IgD-negative memory B cell (primary cell): ENCODE results near the gene ABT1. TPM values are rescaled to one million over a fixed set of nuclear protein-coding genes. Genes with fewer than 3 reads are reported as not detected.
A peak's percentile ranks its signal among the peaks of the same experiment; 100 is the strongest.
"Not testable (repeated sequence)": the region's sequence is repeated elsewhere in the genome, so short reads cannot be mapped to it uniquely, and the experiment has no call there.

ENCODE experiments used
- H3K27ac Mint-ChIP-seq, 3 donors: one replicate each; pipeline ENCODE4 v1.8.0; 2020 to 2022; ENCODE audit warnings: mild to moderate bottlenecking in 3 of 3, mixed read lengths in 3 of 3, moderate library complexity in 1 of 3
- H3K27me3 Mint-ChIP-seq: one replicate; pipeline ENCODE4 v1.8.0; 2021; ENCODE audit warnings: mixed read lengths
- H3K36me3 Mint-ChIP-seq: one replicate; pipeline ENCODE4 v1.8.0; 2020; ENCODE audit warnings: mild to moderate bottlenecking, mixed read lengths
- H3K4me1 Mint-ChIP-seq, 3 donors: one replicate each; pipeline ENCODE4 v1.8.0; 2020 to 2022; ENCODE audit warnings: mixed read lengths in 3 of 3, mild to moderate bottlenecking in 1 of 3
- H3K4me3 Mint-ChIP-seq, 4 donors: one replicate each; pipeline ENCODE4 v1.8.0; 2020 to 2022; ENCODE audit warnings: mild to moderate bottlenecking in 4 of 4, mixed read lengths in 4 of 4, moderate library complexity in 3 of 4
- H3K9me3 Mint-ChIP-seq, 3 donors: one replicate each; pipeline ENCODE4 v1.8.0; 2020 to 2021; ENCODE audit warnings: mixed read lengths in 3 of 3, mild to moderate bottlenecking in 1 of 3
- polyA plus RNA-seq: library from polyadenylated mRNA; unstranded; fragments of 300-500 nt; fragmentation: Illumina TruSeq; gene quantifications from one replicate; pipeline ENCODE4 v1.2.3, GENCODE V29; 2021

The ABT1 gene
- 44.0 TPM for polyA plus RNA-seq

DNA sequence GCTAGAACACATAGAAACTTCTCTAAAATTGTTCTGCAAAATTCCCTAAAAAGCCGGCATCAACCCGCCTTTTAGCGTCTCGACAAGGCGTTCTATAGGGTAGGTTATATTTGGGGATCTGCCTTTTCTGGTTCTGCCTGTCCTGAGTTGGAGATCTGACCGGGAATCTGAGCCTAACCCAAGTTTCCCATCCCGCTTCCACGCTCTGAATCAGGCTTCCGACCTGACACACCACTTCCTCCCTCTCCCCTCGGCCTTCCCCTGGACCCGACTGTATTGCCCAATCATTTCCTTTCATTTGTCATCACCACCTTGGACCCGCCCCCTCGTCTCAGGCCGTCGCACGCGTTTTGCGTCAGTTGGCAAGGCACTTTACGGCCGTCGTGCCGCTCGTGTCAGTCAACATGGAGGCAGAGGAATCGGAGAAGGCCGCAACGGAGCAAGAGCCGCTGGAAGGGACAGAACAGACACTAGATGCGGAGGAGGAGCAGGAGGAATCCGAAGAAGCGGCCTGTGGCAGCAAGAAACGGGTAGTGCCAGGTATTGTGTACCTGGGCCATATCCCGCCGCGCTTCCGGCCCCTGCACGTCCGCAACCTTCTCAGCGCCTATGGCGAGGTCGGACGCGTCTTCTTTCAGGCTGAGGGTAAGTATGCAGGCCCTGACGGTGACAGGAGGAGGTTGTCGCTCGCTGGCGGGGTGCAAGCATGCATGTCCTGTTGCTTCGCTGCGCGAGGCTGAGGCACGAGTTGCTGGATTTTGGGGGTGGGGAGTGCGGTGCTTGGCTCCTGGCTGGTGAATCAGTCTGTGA is at the start of gene ABT1:
TSS of gene ABT1 (plus strand) at position 375 of the 810 bp plus-strand sequence. CDS start at position 405, 30 bp downstream.
- Mint-ChIP-seq H3K9me3 (no peaks in the 10 kb centered on the region), H3K27ac (no peak within 1 kb of the TSS), H3K27me3 (peaks cover 9% of the 10 kb centered on the region), H3K4me3 (no peak within 1 kb of the TSS), H3K36me3 (no peaks in the 10 kb centered on the region), H3K4me1 (peaks cover 0 to 11% (median 6%) of the 10 kb centered on the region in 3 donors)

GRCh38 chr6:26547363-26547762 is 49.4 kb upstream of the ABT1 start:
- H3K4me1 Mint-ChIP-seq: peaks cover 8 to 18% (median 12%) of the 10 kb centered on the region in 3 donors

GRCh38 chr6:26550250-26550993 is 46.3 kb upstream of the ABT1 start:
- Mint-ChIP-seq H3K9me3 (no peaks in the 10 kb centered on the region), H3K27ac (peak overlapping the region in 2 of 3 donors; percentile 31 to 72), H3K36me3 (no peaks in the 10 kb centered on the region), H3K4me3 (peak overlapping the region in 3 of 4 donors; percentile 93 to 98 (median 97)), H3K4me1 (peaks cover 4 to 15% (median 11%) of the 10 kb centered on the region in 3 donors), H3K27me3 (no peaks in the 10 kb centered on the region)

More at GRCh38 chr6:26547363-26547762, 49.4 kb upstream of the ABT1 start:
- peak overlapping the region in 1 of 4 donors; percentile 71 for H3K4me3 Mint-ChIP-seq
- not testable (repeated sequence) for H3K9me3 Mint-ChIP-seq, H3K27ac Mint-ChIP-seq, H3K27me3 Mint-ChIP-seq, H3K36me3 Mint-ChIP-seq

DNA sequence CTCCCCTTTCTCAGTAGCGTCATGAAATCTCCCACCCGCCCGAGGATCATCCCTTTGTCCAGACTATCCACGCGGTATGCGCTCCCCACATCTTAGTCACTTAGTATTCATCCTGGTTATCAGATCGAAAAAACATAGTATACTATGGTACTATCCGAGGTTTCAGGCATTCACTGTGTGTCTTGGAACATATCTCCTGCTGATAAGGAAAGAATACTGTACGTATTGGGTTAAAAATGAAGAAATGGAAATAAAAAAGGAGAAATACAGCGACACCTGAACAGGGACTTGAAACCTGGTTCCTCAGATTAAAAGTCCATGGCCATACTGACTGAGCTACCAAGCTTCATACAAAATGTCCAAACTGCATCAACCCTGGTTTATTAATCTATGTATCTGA is 44.5 kb upstream of the ABT1 start:
- H3K4me3 Mint-ChIP-seq: no peak overlapping the region
- H3K9me3 Mint-ChIP-seq: no peaks in the 10 kb centered on the region
- no peaks in the 10 kb centered on the region for H3K27me3 Mint-ChIP-seq
- no peaks in the 10 kb centered on the region for H3K36me3 Mint-ChIP-seq
- peaks cover 12 to 29% (median 15%) of the 10 kb centered on the region in 3 donors for H3K4me1 Mint-ChIP-seq
- H3K27ac Mint-ChIP-seq: no peak overlapping the region

DNA sequence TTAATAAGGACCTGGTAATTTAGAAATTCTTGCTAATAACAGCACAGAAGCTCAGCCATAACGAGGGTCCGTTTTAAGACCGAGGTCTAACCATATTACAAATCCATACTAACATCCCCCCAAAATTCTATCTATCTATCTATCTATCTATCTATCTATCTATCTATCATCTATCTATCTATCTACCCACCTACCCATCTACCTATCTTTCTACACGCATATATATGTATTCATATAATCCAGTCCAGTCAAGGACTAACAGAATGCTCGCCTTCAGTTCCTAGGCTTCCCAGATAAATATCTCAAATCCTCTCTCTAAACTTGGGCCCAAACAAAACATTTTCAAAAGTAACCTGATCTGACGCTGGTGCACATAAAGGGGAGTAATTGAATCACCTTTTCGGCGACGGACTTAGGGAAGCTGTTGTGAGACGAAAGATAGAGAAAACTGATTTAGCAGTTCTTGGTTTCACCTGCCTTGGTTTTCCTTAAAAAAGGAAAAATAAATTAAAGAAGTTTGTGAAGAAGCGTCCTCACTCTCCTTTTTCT is 44.0 kb upstream of the ABT1 start:
- Mint-ChIP-seq H3K9me3 (no peaks in the 10 kb centered on the region), H3K36me3 (no peaks in the 10 kb centered on the region), H3K4me1 (peaks cover 12 to 34% (median 15%) of the 10 kb centered on the region in 3 donors), H3K4me3 (no peak overlapping the region), H3K27ac (no peak overlapping the region), H3K27me3 (no peaks in the 10 kb centered on the region)

- Mint-ChIP-seq H3K9me3 (no peaks in the 10 kb centered on the region), H3K4me1 (peaks cover 12 to 35% (median 15%) of the 10 kb centered on the region in 3 donors), H3K27me3 (no peaks in the 10 kb centered on the region), H3K27ac (no peak overlapping the region), H3K36me3 (no peaks in the 10 kb centered on the region), H3K4me3 (no peak overlapping the region)
Measured at GRCh38 chr6:26553264-26553634, 43.5 kb upstream of the ABT1 start.

- Mint-ChIP-seq H3K9me3 (no peaks in the 10 kb centered on the region), H3K4me1 (peaks cover 12 to 35% (median 15%) of the 10 kb centered on the region in 3 donors), H3K27me3 (no peaks in the 10 kb centered on the region), H3K27ac (no peak overlapping the region), H3K36me3 (no peaks in the 10 kb centered on the region), H3K4me3 (no peak overlapping the region)
Measured at GRCh38 chr6:26553635-26554446, 42.9 kb upstream of the ABT1 start.

DNA sequence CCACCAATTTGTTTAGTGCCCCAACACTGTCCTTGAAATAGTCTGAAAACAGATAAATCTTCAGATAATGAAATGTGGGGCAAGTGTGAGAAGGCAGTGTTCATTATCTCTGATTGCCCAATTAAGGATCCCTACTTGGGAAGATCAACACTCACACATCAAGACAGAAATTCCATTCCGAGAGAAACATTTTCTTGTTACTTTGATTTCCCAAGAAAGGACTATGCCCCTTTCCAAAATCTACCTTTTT is 42.4 kb upstream of the ABT1 start:
- H3K9me3 Mint-ChIP-seq: no peaks in the 10 kb centered on the region
- no peak overlapping the region for H3K4me3 Mint-ChIP-seq
- no peaks in the 10 kb centered on the region for H3K36me3 Mint-ChIP-seq
- H3K4me1 Mint-ChIP-seq: peaks cover 12 to 35% (median 15%) of the 10 kb centered on the region in 3 donors
- no peaks in the 10 kb centered on the region for H3K27me3 Mint-ChIP-seq
- H3K27ac Mint-ChIP-seq: no peak overlapping the region

DNA sequence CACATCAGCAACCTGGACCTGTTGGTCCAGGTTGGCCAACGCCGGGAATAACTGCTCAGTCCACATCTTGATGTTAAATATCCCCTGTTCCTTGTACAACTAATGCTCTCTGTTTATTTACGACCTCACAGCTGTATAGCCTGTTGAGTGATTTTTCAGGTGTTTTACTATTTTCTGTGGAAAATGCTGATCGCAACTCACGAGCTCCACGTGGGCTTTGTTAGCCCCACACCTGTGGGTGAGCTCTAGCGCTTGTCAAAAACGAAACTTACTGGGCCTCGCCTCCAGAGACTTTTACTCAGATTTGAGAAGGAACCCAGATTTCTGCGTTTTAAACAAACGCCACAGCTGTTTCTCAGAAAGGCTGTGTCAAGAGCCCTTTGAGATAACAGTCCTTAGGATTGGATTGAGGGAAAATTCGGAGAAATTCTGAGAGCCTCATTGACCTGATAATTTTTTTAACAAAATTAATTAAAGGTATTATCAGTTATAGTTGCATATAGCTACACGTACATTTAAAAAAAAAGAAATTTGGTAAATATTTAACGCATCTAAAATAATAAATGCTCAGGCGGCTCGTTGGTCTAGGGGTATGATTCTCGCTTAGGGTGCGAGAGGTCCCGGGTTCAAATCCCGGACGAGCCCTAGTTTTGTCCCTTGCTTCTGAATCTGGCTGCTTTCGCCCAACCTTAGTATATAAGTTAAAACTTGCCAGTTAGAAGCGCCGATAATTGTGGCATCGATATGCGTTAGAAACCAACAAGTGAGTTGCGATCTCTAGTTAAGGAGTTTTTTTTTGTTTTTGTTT is 41.9 kb upstream of the ABT1 start:
- Mint-ChIP-seq H3K27me3 (no peaks in the 10 kb centered on the region), H3K4me3 (peak overlapping the region in 1 of 4 donors; percentile 82), H3K36me3 (no peaks in the 10 kb centered on the region), H3K9me3 (no peaks in the 10 kb centered on the region), H3K4me1 (peaks cover 11 to 35% (median 12%) of the 10 kb centered on the region in 3 donors), H3K27ac (no peak overlapping the region)

DNA sequence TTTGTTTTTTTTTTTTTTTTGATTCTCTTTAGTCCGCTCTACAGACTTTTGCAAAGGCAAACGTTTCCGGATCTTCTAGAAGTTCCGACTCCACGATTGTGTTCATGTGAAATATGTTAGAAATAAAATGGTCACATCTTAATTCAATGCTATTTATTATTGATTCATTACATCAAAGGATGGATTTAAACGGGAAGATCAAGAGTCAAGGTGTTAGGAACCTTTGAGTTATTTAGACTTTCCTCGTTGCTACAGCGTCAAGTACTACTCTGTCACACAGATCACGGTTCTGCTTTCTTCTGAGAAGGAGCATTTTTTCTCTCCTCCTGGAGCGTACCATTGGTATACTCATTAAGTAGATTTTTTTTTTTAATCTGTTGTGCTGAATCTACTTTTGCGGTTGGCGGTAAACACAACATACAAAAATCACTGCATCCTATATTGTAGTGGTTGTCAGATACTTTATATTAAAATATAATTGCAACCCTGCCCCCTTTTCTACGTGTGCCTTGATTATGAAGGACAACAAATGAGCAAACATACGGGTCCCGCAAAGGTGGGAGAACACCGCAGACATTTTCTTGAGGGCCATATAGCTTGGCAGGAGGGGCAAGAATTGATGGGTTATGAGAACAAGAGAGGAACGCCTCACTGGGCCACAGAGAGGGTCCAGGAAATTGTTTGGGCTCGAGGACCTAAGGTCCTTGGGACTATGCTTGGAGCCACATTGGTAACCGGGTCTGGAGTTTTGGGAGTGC is 41.1 kb upstream of the ABT1 start:
- Mint-ChIP-seq H3K36me3 (no peaks in the 10 kb centered on the region), H3K9me3 (no peaks in the 10 kb centered on the region), H3K4me1 (peaks cover 6 to 31% (median 11%) of the 10 kb centered on the region in 3 donors), H3K27ac (no peak overlapping the region), H3K4me3 (peak overlapping the region in 1 of 4 donors; percentile 82), H3K27me3 (no peaks in the 10 kb centered on the region)

DNA sequence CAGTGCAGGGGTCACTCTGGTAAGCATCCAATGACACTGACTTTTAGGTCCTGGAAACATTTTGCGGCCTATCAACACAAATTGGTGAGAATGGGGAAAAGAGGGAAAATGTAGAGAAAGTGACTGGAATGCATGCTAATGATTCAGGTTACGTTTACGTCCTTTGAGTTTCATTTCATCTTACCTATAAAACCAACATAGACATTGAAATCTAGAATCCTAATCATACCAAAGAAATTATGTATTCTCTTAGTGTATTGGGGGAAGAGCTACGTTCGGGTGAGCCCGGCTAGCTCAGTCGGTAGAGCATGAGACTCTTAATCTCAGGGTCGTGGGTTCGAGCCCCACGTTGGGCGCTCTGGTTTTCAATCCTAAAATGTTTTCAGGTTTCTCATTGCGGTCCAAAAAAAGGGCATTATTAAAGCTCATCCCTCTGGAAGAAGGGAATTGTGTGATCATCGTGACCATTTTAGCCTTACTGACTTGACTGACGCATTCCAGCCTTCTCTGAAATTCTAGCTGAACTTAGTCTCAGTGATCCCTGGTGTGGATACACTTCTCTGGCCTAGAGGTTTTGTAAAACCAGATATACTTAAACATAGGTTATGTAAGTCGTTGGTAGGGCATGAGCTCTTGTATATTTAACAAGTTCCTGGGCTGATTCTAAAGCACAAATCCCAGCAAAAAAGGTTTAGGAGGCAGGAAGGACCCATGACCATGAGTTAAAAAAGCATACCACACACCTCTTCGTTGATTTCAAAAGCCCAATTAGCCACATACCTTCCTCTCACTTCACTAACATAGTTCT is 40.3 kb upstream of the ABT1 start:
- Mint-ChIP-seq H3K36me3 (no peaks in the 10 kb centered on the region), H3K27me3 (no peaks in the 10 kb centered on the region), H3K27ac (peak overlapping the region in 1 of 3 donors; percentile 20), H3K4me3 (peak overlapping the region in 3 of 4 donors; percentile 27 to 59 (median 59)), H3K9me3 (no peaks in the 10 kb centered on the region), H3K4me1 (peaks cover 5 to 29% (median 11%) of the 10 kb centered on the region in 3 donors)

DNA sequence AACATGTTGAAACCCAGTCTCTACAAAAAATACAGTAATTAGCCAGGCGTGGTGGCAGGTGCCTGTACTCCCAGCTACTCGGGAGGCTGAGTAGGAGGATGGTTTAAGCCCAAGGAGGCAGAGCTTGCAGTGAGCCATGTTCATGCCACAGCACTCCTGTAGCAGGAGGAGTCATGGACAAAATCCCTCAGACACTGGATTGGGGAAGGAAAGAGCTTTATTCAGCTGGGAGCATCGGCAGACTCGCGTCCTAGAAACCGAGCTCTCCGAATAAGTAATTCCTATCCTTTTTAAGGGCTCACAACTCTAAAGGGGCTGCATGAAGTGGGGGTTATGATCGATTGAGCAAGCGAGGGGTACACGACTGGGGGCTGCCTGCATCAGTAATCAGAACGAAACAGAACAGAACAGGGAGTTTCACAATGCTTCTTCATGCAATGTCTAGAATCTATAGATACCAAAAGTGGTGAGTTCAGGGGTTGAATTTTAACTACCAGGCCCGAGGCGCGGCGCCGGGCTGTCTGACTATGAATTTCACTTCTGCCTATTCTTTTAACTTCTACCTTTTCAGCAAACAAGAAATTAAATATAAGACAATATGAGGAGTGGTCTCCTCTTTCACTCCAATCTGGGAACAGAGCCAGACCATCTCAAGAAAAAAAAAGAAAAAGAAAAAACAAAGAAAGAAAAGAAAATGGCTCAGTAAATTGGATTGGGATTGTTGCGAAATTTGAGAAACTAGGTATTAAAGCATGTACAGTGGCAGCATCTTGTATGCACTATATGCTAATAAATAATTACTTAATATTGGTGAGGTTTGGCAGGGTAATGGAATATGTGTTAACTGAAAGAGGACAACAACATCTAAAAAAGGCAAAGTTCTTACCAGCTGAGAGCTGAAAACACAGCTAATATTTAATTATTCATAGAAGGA is 35.0 kb upstream of the ABT1 start:
- Mint-ChIP-seq H3K27me3 (no peaks in the 10 kb centered on the region), H3K4me3 (peak overlapping the region in 1 of 4 donors; percentile 23), H3K27ac (no peak overlapping the region), H3K4me1 (peaks cover 0 to 10% (median 2%) of the 10 kb centered on the region in 3 donors), H3K36me3 (no peaks in the 10 kb centered on the region), H3K9me3 (peaks cover 0 to 7% (median 0%) of the 10 kb centered on the region in 3 donors)
